Measurements from ENCODE around the gene EDA. TPM values are rescaled to one million over a fixed set of nuclear protein-coding genes. Genes with fewer than 3 reads are reported as not detected.

Gene EDA
- total and polyA plus RNA-seq, 2 donors (not counting 1 experiment from before 2014, with no cell fraction given), result 0.04 to 1.2 TPM

GRCh38 chrX:70066646-70067045 is 450.7 kb downstream of the EDA start:
- H3K4me2 ChIP-seq (replicated peaks; ENCODE audit: low read depth, low read length, poor library complexity, severe bottlenecking), result no peak overlapping the region
- H2AFZ ChIP-seq (ENCODE audit: insufficient read depth, low read depth, low read length, poor library complexity, severe bottlenecking), result no peak overlapping the region
- no peaks in the 10 kb centered on the region for H4K20me1 ChIP-seq (ENCODE audit: control insufficient read depth, insufficient read depth, low read length, poor library complexity, severe bottlenecking)
- Mint-ChIP-seq H3K9me3 (ENCODE audit: insufficient read depth) (no peaks in the 10 kb centered on the region), H3K27me3 (peaks cover 5% of the 10 kb centered on the region), H3K4me1 (no peaks in the 10 kb centered on the region), H3K27ac (no peak overlapping the region), H3K4me3 (no peak overlapping the region)
- ChIA-PET POLR2A (no interaction called here), CTCF (no interaction called here)
- no peak for ATAC-seq (ENCODE audit: low read depth)
- H3K9ac ChIP-seq (ENCODE audit: low read length), result no peak overlapping the region
- H3K36me3 ChIP-seq (replicated peaks in 1 of 2; ENCODE audit: control extremely low read depth in 1 of 2, control insufficient read depth in 1 of 2, extremely low read depth in 1 of 2, insufficient read depth in 2 of 2, low read length in 1 of 2), result no peaks in the 10 kb centered on the region
- no peaks in the 10 kb centered on the region for H3K9me3 ChIP-seq (ENCODE audit: control extremely low read depth in 1 of 3, control insufficient read depth in 2 of 3, insufficient read depth in 1 of 3, low read length in 2 of 3)
- DNase-seq, result no peak
- H3K4me3 ChIP-seq (ENCODE audit: control extremely low read depth in 1 of 5, extremely low read depth in 1 of 5, insufficient read depth in 1 of 5, low read depth in 2 of 5, low read length in 4 of 5), result no peak overlapping the region
- no peak for TF ChIP-seq EZH2 (IDR thresholded peaks at IDR 0.05; ENCODE audit: borderline replicate concordance, insufficient read depth, low read depth, low read length, poor library complexity, severe bottlenecking)
- no peak for TF ChIP-seq CTCF (IDR thresholded peaks at IDR 0.05)
- H3K79me2 ChIP-seq (ENCODE audit: control insufficient read depth, insufficient read depth, low read length), result no peaks in the 10 kb centered on the region
- WGBS (ENCODE audit: insufficient coverage), result 83% methylated on average over 4 of the region's 7 CpGs
- no peaks in the 10 kb centered on the region for H3K4me1 ChIP-seq (ENCODE audit: control insufficient read depth in 2 of 2, insufficient read depth in 2 of 2, low read length in 2 of 2)
- H3K27ac ChIP-seq (ENCODE audit: low read length in 2 of 2), result no peak overlapping the region
- H3K27me3 ChIP-seq (replicated peaks in 1 of 4; ENCODE audit: control extremely low read depth in 1 of 4, control insufficient read depth in 3 of 4, insufficient read depth in 4 of 4, low read length in 3 of 4), result no peaks in the 10 kb centered on the region
- intact Hi-C loops (cut with micrococcal nuclease), result no loop called here

- Histone ChIP-seq H2AFZ (ENCODE audit: insufficient read depth, low read depth, low read length, poor library complexity, severe bottlenecking) (no peak overlapping the region), H3K79me2 (ENCODE audit: control insufficient read depth, insufficient read depth, low read length) (no peaks in the 10 kb centered on the region), H3K4me1 (ENCODE audit: control insufficient read depth in 2 of 2, insufficient read depth in 2 of 2, low read length in 2 of 2) (no peaks in the 10 kb centered on the region), H3K27me3 (replicated peaks in 1 of 4; ENCODE audit: control extremely low read depth in 1 of 4, control insufficient read depth in 3 of 4, insufficient read depth in 4 of 4, low read length in 3 of 4) (no peaks in the 10 kb centered on the region), H3K4me3 (ENCODE audit: control extremely low read depth in 1 of 5, extremely low read depth in 1 of 5, insufficient read depth in 1 of 5, low read depth in 2 of 5, low read length in 4 of 5) (no peak overlapping the region), H3K9ac (ENCODE audit: low read length) (no peak overlapping the region), H3K9me3 (ENCODE audit: control extremely low read depth in 1 of 3, control insufficient read depth in 2 of 3, insufficient read depth in 1 of 3, low read length in 2 of 3) (no peaks in the 10 kb centered on the region), H3K27ac (ENCODE audit: low read length in 2 of 2) (no peak overlapping the region), H3K4me2 (replicated peaks; ENCODE audit: low read depth, low read length, poor library complexity, severe bottlenecking) (no peak overlapping the region), H3K36me3 (replicated peaks in 1 of 2; ENCODE audit: control extremely low read depth in 1 of 2, control insufficient read depth in 1 of 2, extremely low read depth in 1 of 2, insufficient read depth in 2 of 2, low read length in 1 of 2) (no peaks in the 10 kb centered on the region), H4K20me1 (ENCODE audit: control insufficient read depth, insufficient read depth, low read length, poor library complexity, severe bottlenecking) (no peaks in the 10 kb centered on the region)
- TF ChIP-seq EZH2 (IDR thresholded peaks at IDR 0.05; ENCODE audit: borderline replicate concordance, insufficient read depth, low read depth, low read length, poor library complexity, severe bottlenecking), result no peak
- no peak for TF ChIP-seq CTCF (IDR thresholded peaks at IDR 0.05)
- CTCF ChIA-PET, result no interaction called here
- no CpG with 5 or more reads among the region's 5 CpGs for WGBS (ENCODE audit: insufficient coverage)
- peaks cover 3% of the 10 kb centered on the region for H3K27me3 Mint-ChIP-seq
- H3K4me3 Mint-ChIP-seq, result no peak overlapping the region
- H3K9me3 Mint-ChIP-seq (ENCODE audit: insufficient read depth), result no peaks in the 10 kb centered on the region
- no peak overlapping the region for H3K27ac Mint-ChIP-seq
- H3K4me1 Mint-ChIP-seq, result no peaks in the 10 kb centered on the region
- ATAC-seq (ENCODE audit: low read depth) (no peak), DNase-seq (no peak)
- intact Hi-C loops (cut with micrococcal nuclease), result no loop called here
- POLR2A ChIA-PET, result no interaction called here
These were observed 463.4 kb downstream of the EDA start for GRCh38 chrX:70079297-70079696.
